H1 (cell line): ENCODE results near the gene LCN15. TPM values are rescaled to one million over a fixed set of nuclear protein-coding genes. Genes with fewer than 3 reads are reported as not detected.

Source experiments
- CTCF ChIA-PET: fragments of 300-600 bp; sonication (Branson Sonifier 250); formaldehyde crosslinking; loops from one replicate; lab custom pipeline; 2021; ENCODE audit not compliant: partially characterized antibody; lab: Charles Lee
- POLR2A ChIA-PET: fragments of 300-600 bp; sonication (Branson Sonifier 250); formaldehyde crosslinking; loops from one replicate; lab custom pipeline; 2021; ENCODE audit warnings: inconsistent platforms; ENCODE audit not compliant: partially characterized antibody; lab: Charles Lee
- DNase-seq, 2 experiments: peaks; one replicate each; pipeline versions ENCODE4 v3.0.0 to v3.0.0-alpha.2; 2010 to 2022; ENCODE audit warnings: low spot score in 2 of 2, low read depth in 1 of 2, mixed read lengths in 1 of 2
- FAIRE-seq: peaks from 2 replicates; lab custom pipeline; 2011; peaks lifted over from hg19 to GRCh38; lab: Jason Lieb, UNC
- H2AFZ ChIP-seq: 2 replicates; pipeline ENCODE4 v1.8.1; 2012; ENCODE audit warnings: low read length, inconsistent platforms
- H2AK5ac ChIP-seq: 2 replicates; pipeline ENCODE4 v1.6.1; 2013; ENCODE audit warnings: low read depth, low read length
- H2BK120ac ChIP-seq: replicated peaks from 2 replicates; pipeline ENCODE3; 2013; ENCODE audit warnings: low read depth, low read length, inconsistent platforms
- H2BK12ac ChIP-seq: 2 replicates; pipeline ENCODE4 v1.6.1; 2013; ENCODE audit warnings: low read depth, low read length
- H2BK15ac ChIP-seq: 2 replicates; pipeline ENCODE4 v1.6.1; 2013; ENCODE audit warnings: low read length
- H2BK20ac ChIP-seq: 2 replicates; pipeline ENCODE4 v1.6.1; 2013; ENCODE audit warnings: low read length
- H2BK5ac ChIP-seq: 2 replicates; pipeline ENCODE4 v1.6.1; 2013; ENCODE audit warnings: low read depth, low read length
- H3K14ac ChIP-seq: 2 replicates; pipeline ENCODE4 v1.6.1; 2013; ENCODE audit warnings: inconsistent platforms; ENCODE audit not compliant: insufficient read length
- H3K18ac ChIP-seq: 2 replicates; pipeline ENCODE4 v1.6.1; 2013; ENCODE audit warnings: low read length; ENCODE audit errors: extremely low read depth
- H3K23ac ChIP-seq: 2 replicates; pipeline ENCODE4 v1.6.1; 2013; ENCODE audit warnings: inconsistent platforms; ENCODE audit not compliant: insufficient read length
- H3K23me2 ChIP-seq: 2 replicates; pipeline ENCODE4 v1.6.1; 2013; ENCODE audit warnings: low read depth, low read length
- H3K27ac ChIP-seq: 2 replicates; pipeline ENCODE4 v1.6.1; 2011; ENCODE audit warnings: low read depth, low read length, inconsistent platforms
- H3K27me3 ChIP-seq, 4 experiments: replicated peaks in 1 of 4; 1 replicate in 1 of 4; 2 replicates in 3 of 4; pipeline versions ENCODE4 v1.6.1 to v1.8.1; 2011 to 2013; ENCODE audit warnings: low read length in 3 of 4, mild to moderate bottlenecking in 3 of 4, inconsistent platforms in 2 of 4, mixed read lengths in 2 of 4, moderate library complexity in 1 of 4; ENCODE audit not compliant: control insufficient read depth in 3 of 4, insufficient read depth in 3 of 4; ENCODE audit errors: extremely low read depth in 1 of 4
- H3K36me3 ChIP-seq, 4 experiments: 2 replicates each; pipeline versions ENCODE4 v1.6.1 to v1.8.1; 2011 to 2013; ENCODE audit warnings: mild to moderate bottlenecking in 4 of 4, low read length in 3 of 4, moderate library complexity in 2 of 4, control low read depth in 1 of 4, inconsistent platforms in 1 of 4; ENCODE audit not compliant: insufficient read depth in 4 of 4, control insufficient read depth in 2 of 4
- H3K4ac ChIP-seq: replicated peaks from 2 replicates; pipeline ENCODE3; 2013; ENCODE audit warnings: low read length, low read depth, mixed read lengths, inconsistent platforms; ENCODE audit not compliant: insufficient read length
- H3K4me1 ChIP-seq, 4 experiments: replicated peaks in 1 of 4; 1 replicate in 1 of 4; 2 replicates in 3 of 4; pipeline versions ENCODE4 v1.6.1 to v1.8.1; 2011 to 2013; ENCODE audit warnings: low read length in 3 of 4, inconsistent platforms in 2 of 4, mixed read lengths in 1 of 4; ENCODE audit not compliant: insufficient read depth in 4 of 4, control insufficient read depth in 3 of 4
- H3K4me2 ChIP-seq, 2 experiments: 2 replicates each; pipeline versions ENCODE4 v1.6.1 to v1.8.1; 2011 to 2013; ENCODE audit warnings: low read depth in 2 of 2, low read length in 2 of 2, control low read depth in 1 of 2, inconsistent platforms in 1 of 2, mild to moderate bottlenecking in 1 of 2; ENCODE audit not compliant: insufficient read depth in 1 of 2
- H3K4me3 ChIP-seq, 4 experiments: fragments of 200-600, 300-600 bp in 1 of 4; sonication (generic), shearing (Covaris generic), sonication (Bioruptor Twin) in 1 of 4; 2 replicates each; pipeline versions ENCODE4 v1.5.1 to v1.8.1; 2011 to 2016; ENCODE audit warnings: low read length in 4 of 4, low read depth in 3 of 4, control low read depth in 2 of 4, inconsistent platforms in 2 of 4, mild to moderate bottlenecking in 2 of 4, mixed read lengths in 1 of 4, moderate library complexity in 1 of 4; ENCODE audit not compliant: insufficient read depth in 2 of 4; ENCODE audit errors: extremely low read depth in 1 of 4
- H3K56ac ChIP-seq: replicated peaks from 2 replicates; pipeline ENCODE3; 2013; ENCODE audit warnings: low read depth, mild to moderate bottlenecking, mixed read lengths, low read length, inconsistent platforms; ENCODE audit not compliant: insufficient read length
- H3K79me1 ChIP-seq: 2 replicates; pipeline ENCODE4 v1.6.1; 2013; ENCODE audit warnings: low read depth, low read length, control low read depth
- H3K79me2 ChIP-seq, 2 experiments: 2 replicates each; pipeline versions ENCODE4 v1.6.1 to v1.8.1; 2012 to 2013; ENCODE audit warnings: low read length in 2 of 2, mild to moderate bottlenecking in 2 of 2, inconsistent platforms in 1 of 2; ENCODE audit not compliant: insufficient read depth in 2 of 2, control insufficient read depth in 1 of 2
- H3K9ac ChIP-seq, 4 experiments: replicated peaks in 1 of 4; 1 replicate in 1 of 4; 2 replicates in 3 of 4; pipeline versions ENCODE4 v1.6.1 to v1.8.1; 2011 to 2013; ENCODE audit warnings: low read depth in 3 of 4, low read length in 3 of 4, control low read depth in 2 of 4, mild to moderate bottlenecking in 2 of 4, moderate library complexity in 2 of 4, inconsistent platforms in 1 of 4; ENCODE audit errors: extremely low read depth in 1 of 4
- H3K9me3 ChIP-seq, 2 experiments: 2 replicates each; pipeline versions ENCODE4 v1.6.1 to v1.8.1; 2012 to 2013; ENCODE audit warnings: mild to moderate bottlenecking in 2 of 2, moderate library complexity in 2 of 2, control low read depth in 1 of 2, inconsistent platforms in 1 of 2, low read depth in 1 of 2, low read length in 1 of 2, mixed read lengths in 1 of 2; ENCODE audit not compliant: insufficient read depth in 2 of 2
- H4K20me1 ChIP-seq, 2 experiments: replicated peaks in 1 of 2; 2 replicates each; pipeline versions ENCODE3 to v1.8.1; 2011 to 2013; ENCODE audit warnings: inconsistent platforms in 2 of 2, low read length in 2 of 2, mild to moderate bottlenecking in 1 of 2; ENCODE audit not compliant: insufficient read depth in 2 of 2, control insufficient read depth in 1 of 2
- H4K5ac ChIP-seq: 2 replicates; pipeline ENCODE4 v1.6.1; 2013; ENCODE audit warnings: low read length, low read depth, mixed read lengths, inconsistent platforms; ENCODE audit not compliant: insufficient read length
- H4K8ac ChIP-seq: 2 replicates; pipeline ENCODE4 v1.8.0; 2013; ENCODE audit warnings: mild to moderate bottlenecking, moderate library complexity, low read length, inconsistent platforms; ENCODE audit not compliant: insufficient read depth; ENCODE audit errors: extremely low read depth
- H4K91ac ChIP-seq: replicated peaks from 2 replicates; pipeline ENCODE3; 2013; ENCODE audit warnings: low read length, mixed read lengths, inconsistent platforms; ENCODE audit not compliant: insufficient read length
- BACH1 ChIP-seq: IDR thresholded peaks from 2 replicates; pipeline ENCODE4 v1.6.1; 2012; ENCODE audit warnings: low read length, improper control_type of control experiment
- POLR2AphosphoS5 ChIP-seq: IDR thresholded peaks from 2 replicates; pipeline ENCODE4 v1.6.1; 2011; ENCODE audit warnings: low read depth, low read length
- SP1 ChIP-seq: IDR thresholded peaks from 2 replicates; pipeline ENCODE4 v1.6.1; 2011; ENCODE audit warnings: low read depth, low read length
- SRF ChIP-seq: IDR thresholded peaks from 2 replicates; pipeline ENCODE4 v1.6.1; 2011; ENCODE audit warnings: mild to moderate bottlenecking, low read depth, low read length, moderate library complexity
- ZNF274 ChIP-seq: IDR thresholded peaks from 2 replicates; pipeline ENCODE4 v1.7.0; 2012; ENCODE audit warnings: low read length, borderline replicate concordance; ENCODE audit errors: extremely low read depth
- WGBS, 2 experiments: shearing (Covaris generic) in 1 of 2; methylation state at CpG; one replicate each; pipeline versions ENCODE4 v1.1.6 to v1.1.7; 2013 to 2015; ENCODE audit warnings: low lambda C conversion rate in 2 of 2, mixed read lengths in 2 of 2, inconsistent platforms in 1 of 2, low coverage in 1 of 2, missing lambda C conversion rate in 1 of 2; ENCODE audit not compliant: insufficient replicate concordance in 2 of 2, insufficient coverage in 1 of 2, insufficient read length in 1 of 2; ENCODE audit errors: extremely low coverage in 1 of 2, missing lambda C conversion rate in 1 of 2; 5-methylcytosine and 5-hydroxymethylcytosine counted together
- polyA plus RNA-seq, 7 experiments: library from polyadenylated mRNA; depleted of rRNA in 3 of 7; stranded (reverse) in 5 of 7; unstranded in 2 of 7; fragments of >200 nt in 5 of 7; fragments of 200-250 nt in 2 of 7; gene quantifications; 1 replicate in 5 of 7; 2 replicates in 1 of 7; 4 replicates in 1 of 7; pipeline versions ENCODE4 v1.2.1 to v1.2.3, GENCODE V29; 2011 to 2013; ENCODE audit warnings: missing spikeins in 2 of 7, mixed read lengths in 2 of 7
- total RNA-seq: library from RNA; stranded (reverse); fragmentation: NEBNext Ultra II Directional; extraction: Animal tissue kit (Norgen Biotek cat#: 25700); gene quantifications from 2 replicates; pipeline ENCODE4 v1.2.1, GENCODE V29; 2021

Gene LCN15
- total and polyA plus RNA-seq, 2 of the 8 experiments (the other 6 are each of a cell fraction or from before 2014, with no cell fraction given) = 0.08 to 0.47 TPM

DNA sequence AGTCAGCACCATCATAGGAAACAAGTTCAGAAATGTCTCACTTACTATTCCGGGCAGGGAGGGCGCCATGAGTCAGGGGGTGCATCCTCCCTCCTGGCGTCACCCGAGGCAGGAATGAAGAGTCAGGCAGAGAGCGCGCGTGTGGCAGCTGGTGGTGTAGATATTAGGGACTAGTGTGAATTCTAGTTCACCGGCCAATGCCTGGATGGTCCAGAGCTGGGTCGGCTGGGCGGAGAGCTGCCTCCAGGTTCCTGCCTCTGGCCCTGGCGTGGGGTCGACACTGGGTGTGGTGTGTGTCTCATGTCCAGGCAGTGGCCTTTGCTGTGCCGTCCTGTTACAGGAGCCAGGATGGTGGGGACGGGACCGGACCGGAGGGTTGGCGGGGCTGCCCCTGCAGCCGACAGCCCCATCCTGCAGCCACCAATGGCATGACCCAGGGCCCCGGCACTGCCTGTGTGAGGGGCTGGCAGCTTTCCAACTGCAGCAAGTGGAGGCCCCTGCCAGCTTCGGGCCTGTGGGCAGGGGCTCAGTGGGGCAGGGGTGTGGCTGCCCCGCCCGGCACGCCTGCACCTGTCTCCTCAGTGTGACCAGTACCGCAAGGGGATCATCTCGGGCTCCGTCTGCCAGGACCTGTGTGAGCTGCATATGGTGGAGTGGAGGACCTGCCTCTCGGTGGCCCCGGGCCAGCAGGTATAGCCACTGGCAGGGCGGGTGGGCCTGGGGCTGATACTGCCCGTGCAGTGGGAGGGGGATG lies 42.8 kb downstream of the LCN15 start:
- H2BK12ac ChIP-seq = no peak overlapping the region; the same call in 1 of the 2 replicates
- peaks cover 22 to 45% of the 10 kb centered on the region in 2 experiments for H4K20me1 ChIP-seq
- no peaks in the 10 kb centered on the region for H3K27me3 ChIP-seq
- peaks cover 18 to 44% (median 31%) of the 10 kb centered on the region in 4 experiments for H3K36me3 ChIP-seq
- no peak overlapping the region; a peak in 1 of 7 replicates for H3K9ac ChIP-seq
- no peak overlapping the region for H2AK5ac ChIP-seq
- no peak overlapping the region for H4K8ac ChIP-seq
- no peak overlapping the region for H2BK15ac ChIP-seq
- ChIA-PET POLR2A (interaction anchor here (1.0 to 11.2 kb wide), 6 partner anchors 8 to 387 kb away, joined by 3 to 223 read pairs (median 10); partner anchors contain the start of genes DIPK1B and LCN10), CTCF (interaction anchor here (0.7 to 9.2 kb wide), 8 partner anchors 7 to 314 kb away, joined by 3 to 62 read pairs (median 3); partner anchors contain the start of gene DIPK1B)
- H4K5ac ChIP-seq = no peak overlapping the region
- no peak overlapping the region for H4K91ac ChIP-seq
- DNase-seq (no peak), FAIRE-seq (no peak)
- peak overlapping the region; percentile 38 for H3K4ac ChIP-seq
- H3K27ac ChIP-seq = no peak overlapping the region; the same call in 1 of the 2 replicates
- no peak overlapping the region for H3K56ac ChIP-seq
- no peaks in the 10 kb centered on the region; the same call in 1 of the 2 replicates for H3K23me2 ChIP-seq
- peaks cover 0 to 19% (median 4%) of the 10 kb centered on the region in 4 experiments; a peak in 5 of 7 replicates for H3K4me1 ChIP-seq
- no peak overlapping the region for H2AFZ ChIP-seq
- H3K79me1 ChIP-seq = peaks cover 9% of the 10 kb centered on the region
- no peak overlapping the region for H3K14ac ChIP-seq
- H2BK20ac ChIP-seq = no peak overlapping the region
- no peak overlapping the region for H3K4me2 ChIP-seq
- H3K9me3 ChIP-seq = no peaks in the 10 kb centered on the region
- no peak overlapping the region for H3K18ac ChIP-seq
- WGBS, 2 experiments = 91% methylated on average over 27 of the region's 30 CpGs; no CpG with 5 or more reads in 1 of the 2 experiments
- no peak overlapping the region for H3K4me3 ChIP-seq
- no peak overlapping the region for H2BK120ac ChIP-seq
- H3K23ac ChIP-seq = no peak overlapping the region
- no peak overlapping the region for H2BK5ac ChIP-seq
- peaks cover 0 to 12% of the 10 kb centered on the region in 2 experiments; a peak in 2 of 4 replicates for H3K79me2 ChIP-seq
- TF ChIP-seq SRF (no peak), SP1 (no peak), ZNF274 (no peak), POLR2AphosphoS5 (0 out of 2 replicates have a peak, but pooled peaks have one; percentile 7), BACH1 (no peak)
